Stimulated activated CD4-positive, alpha-beta T cell treated with anti-CD3 and anti-CD28 coated beads, Interleukin-2, amount 100 ng/mL, for 48 hours (primary cell): ENCODE data around the gene DCLRE1A.

ENCODE experiments used
- DNase-seq, 2 donors: peaks; one replicate each; pipeline ENCODE4 v3.0.0-alpha.2; 2020

Gene DCLRE1A

GRCh38 chr10:113854013-113854760 lies at the start of gene DCLRE1A, which contains the start of gene NHLRC2:
TSS of gene DCLRE1A (minus strand) at chr10:113854082. CDS start at chr10:113853182, 900 bp downstream.
TSS of gene NHLRC2 (plus strand) at chr10:113854661. CDS start at chr10:113854873, 212 bp downstream.
- peak; percentile 60 for DNase-seq

- DNase-seq, result no peak
Observed at GRCh38 chr10:113899952-113900598, 46.2 kb upstream of the DCLRE1A start.

- DNase-seq, result no peak
Observed at GRCh38 chr10:113897693-113898618, 44.1 kb upstream of the DCLRE1A start.

GRCh38 chr10:113895018-113895417 lies 41.1 kb upstream of the DCLRE1A start:
- no peak for DNase-seq

DNA sequence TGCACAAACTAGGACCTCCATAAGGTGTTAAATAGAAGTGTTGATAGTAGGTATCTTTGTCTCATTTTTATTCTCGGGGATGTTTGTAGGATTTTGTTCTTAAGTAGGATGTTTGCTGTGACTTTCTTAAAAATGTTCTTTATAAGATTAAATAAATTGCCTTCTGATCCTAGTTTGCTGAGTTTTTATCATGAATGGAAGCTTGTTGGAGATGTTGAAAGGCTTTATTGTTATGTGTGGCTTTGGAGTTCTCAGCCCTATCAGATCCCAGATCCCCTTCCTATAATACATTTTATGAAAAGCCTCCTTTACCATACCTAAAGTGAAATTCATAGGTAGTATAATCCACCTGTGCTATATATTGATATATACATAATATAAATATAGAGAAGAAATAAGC lies 40.7 kb upstream of the DCLRE1A start:
- no peak for DNase-seq

- no peak for DNase-seq
Observed at GRCh38 chr10:113893570-113893969, 39.7 kb upstream of the DCLRE1A start.

DNA sequence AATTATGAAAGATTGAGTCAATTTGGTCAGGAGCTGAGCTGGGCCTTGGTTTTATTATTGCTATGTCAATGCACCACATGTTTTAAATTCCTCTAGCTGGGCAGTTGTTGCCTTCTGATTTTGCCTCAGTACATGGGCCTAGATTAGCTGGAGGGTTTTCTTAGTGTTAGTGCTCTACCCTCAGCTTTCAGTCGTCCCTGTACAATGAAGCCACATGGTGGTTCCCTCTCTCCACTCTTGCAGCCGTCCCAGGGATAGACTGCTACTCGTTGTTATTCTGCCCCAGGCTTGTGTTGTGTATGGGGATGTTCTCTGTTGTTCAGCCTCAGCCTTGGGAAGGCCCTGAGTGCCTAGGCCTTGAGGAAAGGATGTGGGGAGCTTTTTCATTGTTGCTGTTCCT lies 37.6 kb upstream of the DCLRE1A start:
- DNase-seq, result no peak

DNA sequence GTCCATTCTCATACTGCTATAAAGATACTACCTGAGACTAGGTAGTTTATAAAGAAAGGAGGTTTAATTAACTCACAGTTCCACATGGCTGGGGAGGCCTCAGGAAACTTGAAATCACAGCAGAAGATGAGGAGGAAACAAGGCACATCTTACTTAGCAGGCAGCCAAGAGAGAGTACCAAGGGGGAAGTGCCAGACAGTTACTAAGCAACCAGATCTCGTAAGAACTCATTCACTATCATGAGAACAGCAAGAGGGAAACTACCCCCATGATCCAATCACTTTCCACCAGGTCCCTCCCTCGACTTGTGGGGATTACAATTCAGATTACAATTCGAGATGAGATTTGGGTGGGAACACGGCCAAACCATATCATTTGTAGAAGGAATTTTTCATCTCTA lies 36.9 kb upstream of the DCLRE1A start:
- DNase-seq, result no peak

GRCh38 chr10:113889911-113890310 lies 36.0 kb upstream of the DCLRE1A start:
- DNase-seq, result no peak

GRCh38 chr10:113882240-113882639 lies 28.4 kb upstream of the DCLRE1A start:
- no peak for DNase-seq

DNA sequence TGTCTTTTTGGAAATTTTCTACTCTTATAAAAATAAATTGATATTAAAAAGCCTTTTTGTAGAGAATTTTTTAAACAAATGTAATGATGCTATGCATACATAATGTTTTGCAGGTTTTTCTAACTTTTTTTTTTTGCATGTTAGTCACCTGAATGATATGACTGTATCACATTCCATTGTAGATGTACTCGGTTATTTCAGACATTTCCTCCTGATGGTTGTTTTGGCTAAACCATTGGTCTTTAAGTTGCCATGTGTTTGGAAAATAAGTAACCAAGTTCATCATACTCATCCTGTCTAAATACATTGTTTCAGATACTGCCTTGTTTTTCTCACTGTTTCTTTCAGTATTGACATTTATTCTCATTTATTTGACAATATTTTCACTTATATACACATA lies 26.4 kb upstream of the DCLRE1A start:
- DNase-seq, result no peak

DNA sequence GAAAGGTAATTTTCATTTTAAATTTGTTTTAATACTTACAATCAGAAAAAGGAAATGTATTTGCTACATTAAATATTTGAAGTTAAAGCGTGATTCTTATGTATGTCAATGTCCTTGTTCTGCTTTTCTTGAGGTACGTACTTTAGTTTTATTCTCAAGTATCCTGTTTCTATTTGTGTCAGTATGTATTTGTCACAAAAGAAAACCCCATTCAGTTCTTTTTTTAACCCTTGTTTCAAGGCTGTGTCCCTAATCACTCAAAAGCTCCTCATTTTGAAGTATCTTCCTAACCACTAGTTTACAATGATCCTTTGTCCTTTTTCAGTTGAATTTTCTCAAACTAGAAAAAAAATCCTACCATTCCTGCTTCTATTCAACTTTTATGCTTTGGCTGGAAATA lies 25.8 kb upstream of the DCLRE1A start:
- no peak for DNase-seq

DNA sequence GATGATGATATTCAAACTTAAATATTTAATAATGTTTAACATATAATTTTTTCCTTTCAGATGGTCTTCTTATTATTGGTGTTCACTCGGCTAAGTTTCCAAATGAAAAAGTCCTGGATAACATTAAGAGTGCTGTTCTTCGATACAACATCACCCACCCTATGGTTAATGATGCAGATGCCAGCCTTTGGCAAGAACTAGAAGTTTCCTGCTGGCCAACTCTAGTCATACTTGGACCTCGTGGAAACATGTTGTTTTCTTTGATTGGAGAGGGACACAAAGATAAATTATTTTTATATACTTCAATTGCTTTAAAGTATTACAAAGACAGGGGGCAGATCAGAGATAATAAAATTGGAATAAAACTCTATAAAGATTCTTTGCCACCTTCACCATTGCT lies 22.6 kb upstream of the DCLRE1A start:
- DNase-seq, result no peak

DNA sequence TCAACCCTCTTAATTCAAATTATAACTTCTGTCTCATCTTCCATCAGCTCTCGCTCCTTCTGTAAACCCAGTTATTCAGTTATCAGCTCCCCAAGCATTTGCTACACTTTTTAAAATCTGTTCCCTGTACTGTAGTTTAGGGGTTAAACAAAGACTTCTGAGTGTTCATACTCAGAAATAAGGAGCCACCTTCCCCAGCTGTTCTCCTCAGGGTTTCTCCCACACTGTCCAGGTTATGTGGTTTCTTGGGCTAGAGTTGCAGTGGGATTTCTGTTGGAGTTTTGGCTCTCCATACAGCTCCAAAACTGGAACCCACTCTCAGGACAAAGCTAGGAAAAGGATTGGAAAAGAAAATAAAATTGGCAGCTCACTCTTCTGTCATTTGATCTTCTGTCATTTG lies 21.3 kb upstream of the DCLRE1A start:
- no peak for DNase-seq

- no peak for DNase-seq
Observed at GRCh38 chr10:113872139-113873030, 18.5 kb upstream of the DCLRE1A start.

DNA sequence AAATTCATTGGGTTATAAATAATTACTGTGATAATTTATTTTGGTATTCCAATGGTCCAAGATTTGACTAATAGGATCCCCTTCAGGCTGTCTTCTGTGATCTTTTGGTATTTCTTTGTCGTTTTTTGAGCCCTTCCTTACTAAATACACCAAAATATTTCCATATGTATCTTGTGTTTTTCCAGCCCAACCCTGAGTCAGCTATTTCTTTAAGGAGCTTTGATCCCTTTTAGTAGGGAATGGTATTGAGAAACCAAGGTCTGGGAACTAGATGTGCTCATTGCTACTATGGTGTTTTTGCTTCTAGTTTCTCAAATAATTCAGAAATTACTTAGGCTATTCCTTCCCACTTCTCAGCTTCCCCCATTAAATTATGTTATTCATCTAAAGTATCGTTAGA lies 15.9 kb upstream of the DCLRE1A start:
- DNase-seq, result no peak

- no peak for DNase-seq
Observed at GRCh38 chr10:113867904-113868303, 14.0 kb upstream of the DCLRE1A start.

DNA sequence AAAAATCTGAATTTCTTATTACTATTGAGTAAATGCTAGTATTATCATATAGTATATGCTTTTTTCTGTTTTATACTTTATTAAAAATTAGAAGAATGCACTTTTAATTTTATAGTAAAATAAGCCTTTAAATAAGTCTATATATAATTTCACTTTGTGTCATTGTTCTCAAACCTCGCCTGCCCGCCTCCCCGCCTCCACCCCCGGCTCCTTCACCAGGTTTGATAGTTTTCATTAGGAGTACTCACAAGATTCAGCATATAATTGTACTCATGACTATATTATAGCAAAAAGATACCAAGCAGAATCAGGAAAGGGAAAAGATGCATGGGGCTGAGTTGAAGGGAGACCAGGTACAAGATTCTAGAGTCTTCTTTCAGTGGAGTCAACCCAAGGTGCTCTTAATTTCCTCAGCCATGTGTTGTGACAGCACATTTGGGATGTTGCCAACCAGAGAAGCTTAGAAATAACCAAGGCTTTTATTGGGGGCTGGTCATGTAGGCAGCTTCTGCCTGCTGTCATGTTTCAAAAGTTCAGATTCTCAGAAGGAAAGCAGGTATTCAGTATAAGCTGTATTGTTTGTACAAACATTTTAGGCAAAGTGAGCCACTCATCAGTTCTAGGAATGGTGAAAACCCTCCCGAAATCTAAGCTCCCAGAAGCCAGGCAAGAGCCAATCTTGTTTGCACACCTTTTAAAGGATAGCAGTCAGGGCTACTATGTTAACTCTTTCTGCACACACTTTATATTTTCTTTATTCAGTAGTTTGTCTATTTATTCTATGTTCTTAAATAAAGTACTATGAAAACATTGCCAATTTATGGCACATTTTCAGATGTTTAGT lies 12.9 kb upstream of the DCLRE1A start:
- DNase-seq, result no peak

DNA sequence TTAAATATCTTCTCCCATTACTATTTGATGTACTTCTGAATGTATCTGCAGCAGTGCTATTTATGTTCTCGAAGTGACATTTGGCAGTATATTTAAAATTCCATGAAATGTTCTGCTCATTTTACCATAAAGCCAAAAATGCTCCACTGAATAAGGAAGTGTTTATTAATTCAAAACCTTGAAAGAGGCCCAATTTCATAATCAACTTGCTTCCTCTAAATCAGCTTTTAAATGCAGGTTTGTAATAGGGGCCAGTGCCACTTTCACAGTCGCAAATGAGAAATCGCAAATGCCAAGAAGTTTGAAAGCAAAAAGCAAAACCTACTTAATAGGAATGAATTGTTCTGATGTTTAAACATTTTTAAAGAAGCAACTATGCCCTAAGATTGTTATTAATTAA lies 12.0 kb upstream of the DCLRE1A start:
- no peak for DNase-seq

DNA sequence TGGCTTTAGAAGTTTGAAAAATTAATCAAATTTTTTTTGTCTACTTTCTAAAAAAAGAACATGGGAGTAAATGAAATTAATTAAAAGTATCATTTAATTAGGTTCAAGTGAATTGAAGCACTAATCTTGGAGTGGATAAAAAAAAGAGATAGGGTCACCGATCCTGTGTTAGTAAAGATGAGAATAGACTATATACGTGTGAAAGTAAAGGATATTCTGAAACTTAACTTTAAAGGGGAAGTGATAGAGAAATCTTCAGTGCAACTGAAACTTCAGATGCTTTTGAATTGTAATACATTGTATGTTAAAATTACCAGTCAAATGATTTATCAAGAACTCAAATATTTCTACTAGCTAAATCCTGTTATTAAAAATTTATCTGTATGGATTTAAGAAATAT lies 5.4 kb upstream of the DCLRE1A start:
- no peak for DNase-seq

DNA sequence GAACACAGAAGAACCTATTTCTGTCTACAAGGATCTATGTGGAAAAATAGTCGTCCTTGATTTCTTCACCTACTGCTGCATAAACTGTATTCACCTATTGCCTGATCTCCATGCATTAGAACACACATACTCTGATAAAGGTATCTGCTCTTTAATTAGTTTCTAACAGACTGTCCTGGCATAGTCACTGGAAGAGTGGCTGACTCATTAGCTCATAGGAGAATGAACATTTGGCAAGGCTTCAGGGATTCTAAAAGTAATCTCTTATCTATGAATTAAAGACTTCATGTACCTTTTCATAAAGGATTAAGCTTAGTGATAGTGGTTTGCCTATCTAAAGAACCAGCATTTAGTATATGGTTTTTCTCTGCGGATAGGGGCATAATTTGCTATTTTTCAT lies 4.7 kb upstream of the DCLRE1A start:
- no peak for DNase-seq
